Tracheal epithelial cell (primary cell): ENCODE results near the gene KIF27. TPM values are rescaled to one million over a fixed set of nuclear protein-coding genes. Genes with fewer than 3 reads are reported as not detected.

ENCODE experiments used
- total RNA-seq: library from RNA; depleted of rRNA; stranded (reverse); fragments of >200 nt; gene quantifications from 2 replicates; pipeline ENCODE4 v1.2.1, GENCODE V29; 2014

KIF27 gene
- 2.8 and 3.9 TPM in 2 replicates for total RNA-seq

GRCh38 chr9:83920927-83921707 is at the start of gene KIF27:
Gene KIF27 (minus strand): TSS chr9:83921432. CDS start chr9:83915591, 5,841 bp downstream.

GRCh38 chr9:83817356-83818278 is 103.6 kb downstream of the KIF27 start, which contains the start of gene GKAP1:
Gene GKAP1 (minus strand): TSS chr9:83817769. CDS start chr9:83806517, 11,252 bp downstream.

Other genes with a start within 250 kb of the KIF27 start
- 119 and 129 TPM in 2 replicates for gene UBQLN1, start 213.5 kb downstream of the KIF27 start, total RNA-seq
- gene GKAP1, start 103.7 kb downstream of the KIF27 start, total RNA-seq, result 0.43 and 0.96 TPM in 2 replicates
- 518 and 611 TPM in 2 replicates for gene HNRNPK, start 58.8 kb upstream of the KIF27 start, total RNA-seq
- 3.1 and 6.8 TPM in 2 replicates for gene RMI1, start 59.4 kb upstream of the KIF27 start, total RNA-seq